ENCODE results near the gene MROH2A.

- TF ChIP-seq CBX3 (IDR thresholded peaks at IDR 0.05; ENCODE audit: low read depth) (no peak), CTCF (IDR thresholded peaks at IDR 0.05 in 2 of 3, conservative IDR thresholded peaks at IDR 0.05 in 1 of 3; ENCODE audit: borderline replicate concordance in 1 of 3, insufficient read depth in 1 of 3, low read depth in 2 of 3, low read length in 2 of 3) (no peak), POLR2A (IDR thresholded peaks at IDR 0.05; ENCODE audit: borderline replicate concordance, extremely low read depth, insufficient read depth, insufficient read length) (no peak), EZH2phosphoT487 (IDR thresholded peaks at IDR 0.05; ENCODE audit: borderline replicate concordance) (no peak), ZNF274 (IDR thresholded peaks at IDR 0.05; ENCODE audit: low read depth, low read length) (no peak)
Observed at GRCh38 chr2:233831861-233832260, 53.7 kb downstream of the MROH2A start.

Measured in HCT116 (cell line).